ENCODE results near the gene KCND2. TPM values are rescaled to one million over a fixed set of nuclear protein-coding genes. Genes with fewer than 3 reads are reported as not detected.

Gene KCND2
- polyA plus RNA-seq, 3 donors = 1.2 to 2.8 (median 2.6) TPM

DNA sequence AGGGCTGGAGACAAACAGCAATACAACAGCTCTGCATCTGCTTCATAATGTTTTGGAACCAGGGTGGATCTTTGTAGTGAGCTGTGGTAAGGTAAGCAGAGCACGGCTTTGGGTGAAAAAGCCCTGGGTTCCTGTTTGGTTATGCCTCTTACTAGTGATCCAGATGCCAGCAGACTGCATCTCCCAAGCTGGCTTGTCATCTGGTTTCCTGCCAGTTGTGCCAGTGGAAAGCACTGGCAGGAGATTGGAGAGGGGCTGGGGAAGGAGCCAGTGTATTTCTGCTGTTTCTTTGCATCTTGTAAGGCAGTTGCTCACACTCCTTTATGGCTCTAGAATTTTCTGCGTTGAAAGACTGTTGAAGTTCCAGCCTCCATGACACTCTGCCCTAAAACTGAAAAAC lies 447.3 kb downstream of the KCND2 start:
- no peak for DNase-seq (ENCODE audit: extremely low read depth in 1 of 11, low read depth in 9 of 11, low spot score in 4 of 11)

DNA sequence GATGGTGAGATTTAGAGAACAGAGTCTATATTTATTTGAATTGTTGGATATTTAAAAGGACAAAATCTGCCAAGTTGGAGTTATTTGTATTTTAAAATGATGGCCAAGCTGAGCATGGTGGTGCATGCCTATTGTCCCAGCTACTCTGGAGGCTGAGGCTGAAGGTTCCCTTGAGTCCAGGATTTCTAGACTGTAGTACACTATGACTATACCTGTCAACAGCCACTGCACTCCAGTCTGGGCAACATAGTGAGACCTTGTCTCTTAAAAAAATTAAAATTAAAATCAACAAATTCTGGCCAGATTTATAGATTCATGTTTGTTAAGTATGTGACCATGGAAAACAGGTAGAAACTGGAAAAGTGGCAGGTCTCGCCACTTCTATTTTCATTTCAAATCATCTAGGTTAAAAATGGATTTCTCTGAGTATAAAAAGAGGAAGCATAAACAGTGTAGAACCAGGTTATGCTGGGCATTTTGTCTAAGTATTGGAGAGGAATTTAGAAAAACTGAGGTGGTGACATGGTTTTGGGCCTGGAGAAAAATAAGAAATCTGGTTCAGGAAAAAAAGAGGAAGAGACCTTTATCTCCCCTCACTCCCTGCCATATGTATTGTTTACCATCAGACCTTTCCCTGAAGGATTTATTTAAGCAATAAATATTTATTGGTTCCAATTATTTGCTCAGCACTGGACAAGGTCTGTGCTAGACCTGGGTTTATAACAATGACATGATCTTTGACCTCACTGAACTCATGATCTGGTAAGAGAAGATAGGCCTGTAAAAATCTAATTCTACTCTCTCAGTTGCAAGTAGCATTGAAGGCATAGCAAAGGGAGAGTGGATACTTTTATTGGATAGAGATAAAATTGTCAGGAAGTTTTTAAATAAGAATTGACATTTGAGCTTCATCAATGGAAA lies 450.8 kb downstream of the KCND2 start:
- no peak for DNase-seq (ENCODE audit: extremely low read depth in 1 of 11, low read depth in 9 of 11, low spot score in 4 of 11)

DNA sequence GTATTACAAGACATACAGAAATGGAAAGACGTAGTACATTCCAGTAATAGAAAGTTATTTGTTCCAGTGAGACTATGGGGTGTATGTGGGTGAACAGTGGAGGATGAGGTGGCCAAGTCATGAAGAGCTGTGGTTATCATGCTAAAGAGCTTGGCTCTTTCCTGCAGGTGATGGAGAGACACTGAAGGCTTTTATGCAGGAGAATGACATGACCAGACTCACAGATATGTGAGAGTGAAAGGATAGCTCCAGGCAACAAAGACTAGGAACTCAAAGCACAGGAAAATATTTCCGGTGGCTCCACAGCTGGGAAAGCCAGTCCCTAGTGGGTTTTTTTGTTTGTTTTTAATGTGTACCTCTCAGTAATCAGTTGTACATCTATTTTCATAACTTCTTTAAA lies 451.5 kb downstream of the KCND2 start:
- no peak for DNase-seq (ENCODE audit: extremely low read depth in 1 of 11, low read depth in 9 of 11, low spot score in 4 of 11)

GRCh38 chr7:120724955-120725354 lies 452.0 kb downstream of the KCND2 start:
- DNase-seq (ENCODE audit: extremely low read depth in 1 of 11, low read depth in 9 of 11, low spot score in 4 of 11) = no peak

GRCh38 chr7:120725376-120726039 lies 452.5 kb downstream of the KCND2 start:
- peak in 7 of 11 donors; percentile 11 to 31 (median 17) for DNase-seq (ENCODE audit: extremely low read depth in 1 of 11, low read depth in 9 of 11, low spot score in 4 of 11)

- DNase-seq (ENCODE audit: extremely low read depth in 1 of 11, low read depth in 9 of 11, low spot score in 4 of 11) = no peak
Measured at GRCh38 chr7:120729245-120729644, 456.3 kb downstream of the KCND2 start.

DNA sequence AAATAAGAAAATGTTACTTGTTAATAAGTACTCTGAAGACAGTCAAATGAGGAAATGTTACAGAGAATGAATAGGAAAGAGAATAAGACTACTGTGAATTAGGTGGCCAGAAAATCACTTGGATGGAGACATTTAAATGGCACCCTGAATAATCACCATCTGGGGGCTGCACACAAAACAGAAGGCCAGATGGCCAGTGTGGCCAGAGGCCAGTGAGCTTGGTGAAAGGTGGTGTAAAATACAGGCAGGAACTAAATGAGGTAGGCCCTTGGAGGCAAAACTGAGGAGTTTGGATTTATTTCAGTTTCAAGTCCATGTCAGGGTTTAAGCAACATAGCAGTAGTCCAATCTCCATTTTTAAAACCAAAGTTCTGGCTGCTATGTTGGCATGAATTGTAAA lies 458.3 kb downstream of the KCND2 start:
- DNase-seq (ENCODE audit: extremely low read depth in 1 of 11, low read depth in 9 of 11, low spot score in 4 of 11) = no peak

- DNase-seq (ENCODE audit: extremely low read depth in 1 of 11, low read depth in 9 of 11, low spot score in 4 of 11) = no peak
Measured at GRCh38 chr7:120732256-120732655, 459.3 kb downstream of the KCND2 start.

- DNase-seq (ENCODE audit: extremely low read depth in 1 of 11, low read depth in 9 of 11, low spot score in 4 of 11) = no peak
Measured at GRCh38 chr7:120733143-120733542, 460.2 kb downstream of the KCND2 start.

DNA sequence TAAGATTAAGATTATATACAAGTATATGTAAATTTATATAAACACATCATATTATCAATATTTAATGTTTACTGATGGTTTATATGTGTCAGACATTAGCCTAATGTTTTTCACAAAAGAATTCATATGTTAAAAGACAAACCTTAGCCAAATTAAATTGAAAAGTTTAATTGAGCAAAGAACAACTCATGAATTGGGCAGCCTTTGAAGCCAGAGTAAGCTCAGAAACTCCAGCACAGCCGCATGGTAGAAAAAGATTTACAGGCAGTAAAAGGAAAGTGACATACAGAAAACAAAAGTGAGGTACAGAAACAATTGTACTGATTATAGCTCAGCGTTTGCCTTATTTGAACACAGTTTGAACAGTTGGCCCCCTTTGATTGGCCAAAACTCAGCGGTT lies 460.9 kb downstream of the KCND2 start:
- DNase-seq (ENCODE audit: extremely low read depth in 1 of 11, low read depth in 9 of 11, low spot score in 4 of 11) = no peak

- no peak for DNase-seq (ENCODE audit: extremely low read depth in 1 of 11, low read depth in 9 of 11, low spot score in 4 of 11)
Measured at GRCh38 chr7:120735791-120736190, 462.8 kb downstream of the KCND2 start.

DNA sequence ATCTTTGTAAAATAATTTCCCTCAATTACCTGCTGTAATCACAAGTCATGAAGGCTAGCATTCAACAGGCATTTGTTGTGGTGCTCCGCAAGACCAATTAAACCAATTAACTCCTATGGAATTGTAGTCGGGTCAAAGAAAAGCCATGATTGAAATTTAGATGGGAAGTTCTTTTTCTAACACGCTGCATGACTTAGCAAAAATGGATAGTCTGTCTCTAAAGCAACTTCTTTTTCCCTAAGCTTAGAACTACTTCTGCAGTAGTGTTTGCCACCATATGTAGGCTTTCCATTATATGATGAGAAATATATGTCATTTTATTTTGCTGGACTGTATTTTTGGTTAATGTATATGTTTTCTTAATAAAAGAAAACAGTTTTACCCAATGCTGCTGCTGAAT lies 465.8 kb downstream of the KCND2 start:
- DNase-seq (ENCODE audit: extremely low read depth in 1 of 11, low read depth in 9 of 11, low spot score in 4 of 11) = no peak

DNA sequence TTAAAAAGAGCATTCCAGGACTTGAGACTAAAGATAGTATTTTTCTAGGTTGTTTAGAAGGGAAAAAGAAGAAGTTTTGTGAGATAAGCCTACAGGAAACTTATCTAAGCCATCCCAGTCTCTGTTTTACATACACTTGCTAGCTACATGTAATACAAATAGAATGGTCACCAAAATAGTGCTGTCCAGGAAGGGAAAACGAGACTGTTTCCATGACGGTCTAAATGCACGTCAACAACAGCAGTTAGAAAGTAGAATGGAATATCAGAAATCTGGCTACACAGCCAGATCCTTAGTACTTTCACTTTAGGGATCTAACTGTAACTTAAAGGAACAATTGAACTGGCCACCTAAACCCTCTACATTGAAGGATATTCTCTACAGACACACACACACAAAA lies 467.4 kb downstream of the KCND2 start:
- peak in 1 of 11 donors; percentile 13 for DNase-seq (ENCODE audit: extremely low read depth in 1 of 11, low read depth in 9 of 11, low spot score in 4 of 11)

DNA sequence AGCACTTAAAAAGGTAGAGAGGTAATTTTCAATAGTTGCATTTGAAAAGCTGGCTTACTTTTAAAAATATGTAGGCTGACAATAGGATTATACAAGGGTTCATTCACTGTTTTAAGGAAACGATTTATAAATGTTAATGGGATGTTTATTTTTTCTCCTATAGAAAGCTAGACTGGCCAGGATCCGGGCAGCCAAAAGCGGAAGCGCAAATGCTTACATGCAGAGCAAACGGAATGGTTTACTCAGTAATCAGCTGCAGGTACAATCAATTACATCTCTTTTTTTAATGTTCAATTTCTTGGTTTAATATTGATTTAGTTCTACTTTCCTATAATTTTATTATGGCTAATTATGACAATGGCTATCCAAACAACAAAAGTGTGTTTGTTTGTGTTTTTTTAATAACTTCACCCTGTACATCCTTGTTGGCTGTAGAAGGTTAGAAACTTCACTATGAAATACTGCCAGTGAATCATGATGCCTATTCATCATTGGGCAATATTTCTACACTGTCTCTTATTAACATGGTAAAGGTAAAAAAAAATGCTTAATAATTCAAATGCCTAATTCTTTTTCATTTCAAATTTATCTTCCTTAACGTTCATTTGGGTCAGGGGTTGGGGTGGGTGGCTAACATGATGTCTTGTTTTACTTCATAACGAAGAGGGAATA lies 468.5 kb downstream of the KCND2 start:
- DNase-seq (ENCODE audit: extremely low read depth in 1 of 11, low read depth in 9 of 11, low spot score in 4 of 11) = no peak

GRCh38 chr7:120742372-120742771 lies 469.4 kb downstream of the KCND2 start:
- peak in 1 of 11 donors; percentile 10 for DNase-seq (ENCODE audit: extremely low read depth in 1 of 11, low read depth in 9 of 11, low spot score in 4 of 11)

GRCh38 chr7:120743128-120743527 lies 470.2 kb downstream of the KCND2 start:
- no peak for DNase-seq (ENCODE audit: extremely low read depth in 1 of 11, low read depth in 9 of 11, low spot score in 4 of 11)

DNA sequence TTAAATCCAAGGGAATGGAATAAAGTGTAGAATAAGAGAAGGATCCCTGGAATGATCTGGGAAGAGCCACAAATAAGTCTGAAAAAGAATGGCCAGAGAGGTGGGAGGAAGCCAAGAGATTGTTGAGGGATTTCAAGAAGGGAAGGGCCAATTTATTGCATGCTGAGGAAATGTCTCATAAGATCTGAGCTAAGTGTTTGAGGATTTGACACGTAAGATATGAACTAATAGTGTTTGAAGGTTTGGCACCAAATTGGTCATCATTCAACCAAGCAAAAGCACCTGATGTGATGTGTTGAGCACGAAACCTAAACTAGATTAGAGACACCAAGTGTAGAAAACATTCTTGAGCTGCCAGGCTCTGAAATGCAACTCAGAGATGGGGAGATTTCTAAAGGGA lies 487.1 kb downstream of the KCND2 start:
- DNase-seq (ENCODE audit: extremely low read depth in 1 of 11, low read depth in 9 of 11, low spot score in 4 of 11) = no peak

DNA sequence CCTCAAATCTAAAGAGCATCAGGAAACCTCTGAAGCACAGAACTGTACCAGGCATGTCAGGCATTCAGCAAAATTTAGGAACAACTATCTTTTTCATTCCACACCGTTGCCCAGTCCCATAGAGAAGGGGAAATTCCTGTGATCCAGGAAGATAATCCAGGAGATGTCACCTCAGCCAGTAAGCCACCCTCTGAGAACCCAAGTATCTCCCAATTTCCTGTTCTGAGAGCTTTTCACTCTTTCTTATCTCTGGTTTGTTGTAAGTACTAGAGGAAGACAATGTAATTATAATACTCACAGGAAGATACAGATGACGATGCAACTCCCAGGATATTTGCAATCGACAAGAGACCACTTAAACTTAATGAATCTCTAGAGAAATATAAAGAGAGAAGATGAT lies 487.9 kb downstream of the KCND2 start:
- no peak for DNase-seq (ENCODE audit: extremely low read depth in 1 of 11, low read depth in 9 of 11, low spot score in 4 of 11)

DNA sequence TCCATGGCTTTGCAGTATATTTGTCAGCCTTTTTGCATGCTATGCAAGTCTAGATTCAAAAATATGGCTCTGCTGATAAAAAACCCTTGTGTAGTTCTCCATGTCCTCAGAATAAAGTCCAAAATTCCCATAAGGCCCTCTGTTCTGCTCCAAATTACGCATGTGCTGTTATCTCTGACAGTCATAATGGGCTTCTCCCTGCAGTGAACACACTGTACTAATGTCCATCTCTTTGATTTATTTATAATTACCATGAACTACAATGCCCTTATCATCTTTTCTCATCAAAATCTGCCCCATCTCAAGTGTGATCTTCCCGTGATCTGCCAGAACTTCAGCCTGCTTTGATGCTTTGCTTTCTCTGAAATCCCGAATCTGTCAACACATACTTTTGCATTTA lies 497.2 kb downstream of the KCND2 start:
- DNase-seq (ENCODE audit: extremely low read depth in 1 of 11, low read depth in 9 of 11, low spot score in 4 of 11) = no peak

DNA sequence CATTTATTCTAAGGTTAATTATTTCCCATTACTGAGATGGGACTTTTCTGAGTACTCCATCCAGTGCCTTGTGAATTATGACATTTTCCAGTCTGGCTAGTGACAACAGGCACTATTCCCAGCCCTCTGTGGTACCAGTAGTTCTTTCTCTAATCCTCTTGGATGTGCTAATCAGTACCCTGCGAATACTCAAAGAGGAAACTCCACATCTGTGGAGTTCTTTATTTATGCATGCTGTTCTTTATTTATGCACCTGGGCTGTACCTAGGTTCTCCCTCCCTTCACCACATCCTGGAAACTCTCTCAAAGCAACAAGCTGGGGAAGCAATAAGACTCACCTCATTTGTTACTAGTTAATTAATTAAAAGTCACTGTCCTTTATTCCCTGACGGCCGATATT lies 501.5 kb downstream of the KCND2 start:
- no peak for DNase-seq (ENCODE audit: extremely low read depth in 1 of 11, low read depth in 9 of 11, low spot score in 4 of 11)

Data from renal cortex interstitium (tissue), 11 donors.